Fibroblast of skin of left biceps (primary cell): Measurements from ENCODE around the gene LGALS3BP.

Source experiments
- DNase-seq, 2 experiments: peaks; one replicate each; pipeline ENCODE4 v3.0.0-alpha.2; 2013; ENCODE audit warnings: low read depth in 2 of 2

LGALS3BP gene

DNA sequence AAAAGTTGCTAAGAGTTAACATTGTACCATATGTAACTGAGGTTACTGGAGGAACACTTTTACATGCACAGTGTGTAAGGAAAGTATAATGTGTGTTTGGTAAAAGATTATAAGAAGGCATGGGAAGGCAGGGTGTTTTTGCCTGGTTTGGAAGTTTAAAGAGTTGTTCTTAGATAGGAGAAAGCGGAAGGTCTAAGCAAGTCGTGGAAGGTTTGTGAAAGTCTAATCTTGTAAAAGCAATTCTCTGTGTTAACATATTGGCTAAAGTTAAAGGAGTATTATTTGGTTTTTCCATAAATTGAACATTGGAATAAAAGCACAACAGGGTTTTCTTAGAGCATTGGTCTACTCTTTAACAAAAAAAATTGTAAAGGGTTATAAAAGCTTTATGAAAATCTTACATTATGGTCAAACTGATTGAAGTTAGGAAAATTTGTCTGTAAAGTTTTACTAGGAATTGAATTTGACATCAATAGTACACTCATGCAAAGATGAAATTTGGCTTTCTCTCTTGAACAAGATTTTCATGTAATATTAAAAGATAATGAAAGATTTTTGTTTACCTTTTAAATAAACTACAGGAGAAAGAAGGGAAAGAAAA, 34.5 kb upstream of the LGALS3BP start:
- DNase-seq: no peak

DNA sequence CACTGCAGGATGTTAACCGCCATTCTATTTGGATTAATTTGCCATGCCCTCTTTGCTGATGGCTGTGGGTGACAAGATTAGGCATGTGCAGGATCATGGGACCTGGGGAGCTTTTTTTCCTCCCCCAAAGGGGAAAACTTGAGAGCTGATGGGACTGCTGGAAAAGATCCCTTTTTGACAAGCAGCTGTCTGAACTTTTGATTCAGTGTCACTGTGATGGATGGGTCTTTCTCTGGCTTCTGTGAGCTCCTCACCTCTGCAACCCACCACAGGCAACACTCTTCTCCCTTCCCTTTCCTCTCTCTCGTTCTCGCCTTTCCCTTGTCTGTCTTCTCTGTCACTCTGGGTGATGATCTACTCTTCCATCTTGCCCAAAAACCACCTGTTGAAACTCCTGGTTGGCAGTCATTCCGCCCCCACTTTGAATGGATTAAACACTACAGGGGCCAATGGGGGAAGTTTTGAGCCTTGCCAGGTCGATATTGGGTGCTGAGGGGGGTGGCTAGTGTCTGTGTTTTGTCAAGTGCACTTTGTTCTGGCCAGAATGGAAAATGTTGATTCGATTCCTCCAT, 32.9 kb upstream of the LGALS3BP start:
- DNase-seq: no peak

DNA sequence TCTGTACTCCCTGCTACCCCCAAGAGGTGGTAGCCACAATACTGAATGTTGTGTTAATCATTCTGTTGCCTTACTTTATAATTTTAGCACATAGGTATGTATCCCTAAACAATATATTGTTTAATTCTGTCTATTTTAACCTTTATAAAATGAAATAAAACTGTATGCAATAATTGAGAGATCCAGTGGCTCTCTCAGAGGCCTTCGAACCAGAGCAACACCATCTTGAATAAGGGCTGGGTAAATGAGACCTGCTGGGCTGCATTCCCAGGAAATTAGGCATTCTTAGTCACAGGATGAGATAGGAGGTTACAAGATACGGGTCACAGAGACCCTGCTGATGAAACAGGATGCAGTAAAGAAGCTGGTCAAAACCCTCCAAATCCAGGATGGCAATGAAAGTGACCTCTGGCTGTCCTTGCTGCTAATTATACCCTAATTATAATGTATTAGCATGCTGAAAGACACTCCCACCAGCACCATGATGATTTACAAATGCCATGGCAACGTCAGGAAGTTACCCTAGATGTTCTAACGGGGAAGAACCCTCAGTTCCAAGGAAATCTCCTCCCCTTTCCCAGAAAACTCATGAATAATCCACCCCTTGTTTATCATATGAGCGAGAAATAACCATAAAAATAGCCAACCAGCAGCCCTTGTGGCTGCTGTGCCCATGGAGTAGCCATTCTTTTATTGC, 31.9 kb upstream of the LGALS3BP start:
- DNase-seq: no peak

DNA sequence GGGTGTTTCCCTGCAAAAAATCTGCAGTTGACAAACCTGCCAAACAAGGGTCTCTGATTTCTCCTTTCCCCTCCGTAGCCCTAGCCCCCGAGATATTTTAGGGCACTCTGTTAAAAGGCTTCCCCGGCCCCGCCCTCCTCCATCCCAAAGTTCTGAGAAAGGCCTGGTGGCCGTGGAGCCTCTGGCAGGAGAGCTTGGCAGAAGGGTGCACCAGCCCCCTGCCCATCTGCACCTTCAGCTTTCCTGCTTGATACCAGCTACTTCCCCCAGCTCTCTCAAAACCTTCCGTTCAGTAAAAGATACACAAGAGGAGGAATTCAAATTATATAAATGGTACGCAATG, 30.6 kb upstream of the LGALS3BP start:
- no peak for DNase-seq

DNA sequence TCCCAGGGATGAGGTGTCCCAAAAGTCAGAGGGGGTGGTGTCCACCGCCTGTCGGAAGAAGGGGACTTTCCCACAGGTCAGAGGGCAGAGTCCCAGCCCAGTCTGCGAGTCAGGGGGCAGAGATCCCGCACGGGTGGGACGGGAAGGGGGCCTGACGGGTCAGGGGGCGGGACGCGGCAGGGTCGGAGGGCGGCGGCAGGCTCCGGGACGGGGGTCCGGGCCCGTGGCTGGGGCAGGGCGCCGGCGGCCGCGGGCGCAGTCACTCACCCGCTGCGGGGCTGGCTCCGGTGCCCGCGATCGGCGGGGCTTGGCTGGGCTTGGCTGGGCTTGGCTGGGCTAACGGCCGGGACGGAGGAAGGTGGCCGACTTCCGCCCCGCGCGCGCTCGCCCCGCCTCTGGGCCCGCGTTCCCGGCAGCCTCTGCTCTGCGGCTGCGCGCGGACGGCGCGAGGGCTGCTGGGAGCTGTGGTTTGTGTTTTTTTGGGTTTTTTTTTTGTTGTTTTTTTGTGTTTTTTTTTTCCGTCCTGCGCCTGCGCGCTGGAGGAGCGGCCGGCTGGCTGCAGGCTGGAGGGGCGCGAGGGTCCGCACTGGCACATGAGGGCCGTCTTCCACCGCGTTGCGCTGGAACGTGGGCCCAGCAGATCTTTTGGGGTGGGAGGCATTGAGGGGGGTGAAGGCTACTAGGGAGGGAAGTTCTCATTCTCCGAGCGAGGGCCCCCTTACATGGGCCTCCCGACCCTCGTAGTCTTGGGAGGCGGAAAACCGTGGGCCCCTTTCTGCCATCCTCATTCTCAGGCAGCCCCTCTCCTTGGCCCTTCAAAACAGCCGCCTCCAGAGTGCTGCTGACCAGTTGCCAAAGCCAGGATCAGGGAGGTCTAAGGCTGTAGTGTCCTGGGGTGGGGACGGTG, 29.9 kb upstream of the LGALS3BP start, which contains the start of gene CANT1:
Gene CANT1, minus strand, starts transcription at position 368 of the 907 bp plus-strand sequence. CDS start 12,142 bp downstream, outside the sequence.
- peak; percentile 60 to 62 for DNase-seq

DNA sequence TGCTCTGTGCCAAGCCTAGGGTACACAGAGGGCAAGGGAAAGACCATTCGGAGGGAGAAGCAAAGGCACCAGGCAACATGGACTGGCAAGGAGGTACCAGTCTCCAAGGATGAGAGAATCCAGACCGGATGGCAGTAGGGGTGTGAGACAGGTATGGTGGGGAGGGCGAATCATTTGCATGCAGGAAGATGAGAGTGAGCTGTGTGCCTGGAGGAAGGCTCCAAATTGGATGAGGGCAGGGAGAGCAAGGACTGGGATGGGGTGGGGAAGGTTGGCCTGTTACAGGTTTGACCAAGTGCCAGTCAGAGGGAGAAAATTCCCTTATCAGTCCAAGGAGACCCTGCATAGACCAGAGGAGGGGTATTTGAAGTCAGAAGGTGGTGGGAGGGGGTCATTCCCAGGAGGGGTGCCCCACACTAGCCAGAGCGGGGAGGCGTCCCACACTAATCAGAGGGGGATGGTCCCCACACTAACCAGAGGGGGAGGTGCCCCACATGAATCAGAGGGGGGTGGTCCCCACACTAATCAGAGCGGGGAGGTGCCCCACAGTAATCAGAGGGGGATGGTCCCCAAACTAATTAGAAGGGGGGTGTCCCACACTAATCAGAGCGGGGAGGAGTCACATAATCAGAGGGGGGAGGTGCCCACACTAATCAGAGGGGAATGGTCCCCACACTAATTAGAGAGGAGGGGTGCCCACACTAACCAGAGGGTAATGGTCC, 29.1 kb upstream of the LGALS3BP start:
- DNase-seq: no peak

DNA sequence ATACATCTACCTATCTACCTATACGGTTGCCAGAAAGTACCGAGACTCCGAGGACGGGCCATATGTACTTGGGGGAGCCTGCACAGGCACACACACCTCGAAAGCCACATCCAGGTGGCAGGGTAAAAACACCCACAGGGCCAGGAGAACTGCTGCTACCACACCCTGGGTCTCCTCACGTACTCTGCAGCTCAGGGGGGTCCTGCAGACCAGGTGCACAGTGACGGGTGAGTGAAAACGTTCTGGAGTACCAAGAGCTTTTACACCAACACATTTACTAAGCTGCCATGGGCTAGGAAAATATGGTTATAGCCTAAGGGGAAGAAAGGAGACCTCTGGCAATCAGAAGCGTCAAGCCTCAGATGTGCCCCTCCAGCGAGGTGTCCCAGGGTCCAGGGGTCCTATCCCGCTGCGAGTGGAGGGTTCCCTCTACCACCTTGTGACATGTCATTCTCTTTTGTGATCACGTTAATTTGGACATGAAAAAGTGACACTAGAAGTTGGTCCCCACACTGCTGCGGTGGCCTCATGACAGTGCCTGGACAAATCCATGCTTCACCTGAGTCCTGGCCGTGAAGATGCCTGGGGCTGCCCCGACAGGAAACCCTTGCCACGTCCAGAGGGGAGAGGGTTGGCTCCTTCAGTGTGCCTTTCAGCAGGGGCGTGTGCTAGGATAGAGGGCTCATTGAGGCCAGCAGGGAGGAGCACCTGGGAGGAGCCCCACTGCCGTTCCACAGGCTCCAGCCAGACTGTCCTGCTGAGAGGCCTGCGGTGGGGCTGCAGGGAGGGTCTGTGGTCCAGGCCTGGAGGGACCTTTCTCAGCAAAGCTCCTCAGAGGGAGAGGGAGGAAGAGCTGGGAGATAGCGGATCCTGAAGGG, 28.0 kb upstream of the LGALS3BP start:
- DNase-seq: no peak

DNA sequence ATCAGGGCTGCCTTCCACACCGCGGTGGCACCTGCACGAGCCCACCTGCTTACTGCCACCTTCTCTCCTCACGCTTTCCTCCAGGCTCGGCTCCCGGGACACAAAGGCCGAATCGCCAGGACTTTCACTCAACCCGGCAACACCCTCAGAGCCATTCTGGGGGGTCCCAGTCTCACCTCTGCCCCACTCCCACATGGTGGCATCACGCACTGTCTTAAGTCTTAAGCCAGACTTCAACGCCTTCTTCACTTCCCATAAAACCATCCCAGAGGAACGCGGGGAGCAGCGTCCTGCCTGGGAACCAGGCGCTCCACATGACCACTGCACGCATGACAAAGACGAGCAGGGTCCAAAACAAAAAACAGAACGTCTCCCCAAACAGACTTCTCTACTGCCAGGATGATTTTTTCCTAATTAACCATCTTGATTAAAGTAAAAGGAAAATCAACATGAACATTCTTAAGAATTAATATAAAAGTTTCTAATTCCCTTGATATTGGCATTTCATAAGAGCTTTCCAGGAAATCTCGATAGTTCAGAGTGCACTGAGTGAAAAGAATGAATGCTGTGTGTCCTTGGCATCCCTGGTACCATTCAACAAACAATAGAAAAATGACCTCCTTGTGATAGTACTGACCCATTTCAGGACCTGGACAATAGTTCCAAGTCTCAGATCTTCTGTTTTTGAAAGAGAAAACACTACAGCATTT, 27.2 kb upstream of the LGALS3BP start:
- DNase-seq: no peak

DNA sequence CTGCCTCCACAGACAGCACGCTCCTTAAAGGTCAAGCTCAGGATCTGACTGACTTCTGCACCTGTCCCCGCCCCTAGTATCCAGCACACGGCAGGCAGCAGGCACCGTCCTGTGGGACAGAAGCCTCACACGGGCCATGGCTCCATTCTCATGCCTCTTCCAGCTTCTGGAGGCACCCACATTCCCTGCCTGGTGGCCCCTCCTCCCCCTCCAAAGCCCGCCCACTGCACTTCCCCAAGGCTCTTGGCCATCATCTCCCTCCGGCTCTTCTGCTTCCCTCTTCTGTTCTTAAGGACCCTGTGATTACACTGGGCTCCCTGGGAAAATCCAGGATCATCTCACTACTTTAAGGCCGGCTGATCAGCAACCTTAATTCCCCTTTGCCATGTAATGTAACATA, 26.3 kb upstream of the LGALS3BP start:
- DNase-seq: no peak

DNA sequence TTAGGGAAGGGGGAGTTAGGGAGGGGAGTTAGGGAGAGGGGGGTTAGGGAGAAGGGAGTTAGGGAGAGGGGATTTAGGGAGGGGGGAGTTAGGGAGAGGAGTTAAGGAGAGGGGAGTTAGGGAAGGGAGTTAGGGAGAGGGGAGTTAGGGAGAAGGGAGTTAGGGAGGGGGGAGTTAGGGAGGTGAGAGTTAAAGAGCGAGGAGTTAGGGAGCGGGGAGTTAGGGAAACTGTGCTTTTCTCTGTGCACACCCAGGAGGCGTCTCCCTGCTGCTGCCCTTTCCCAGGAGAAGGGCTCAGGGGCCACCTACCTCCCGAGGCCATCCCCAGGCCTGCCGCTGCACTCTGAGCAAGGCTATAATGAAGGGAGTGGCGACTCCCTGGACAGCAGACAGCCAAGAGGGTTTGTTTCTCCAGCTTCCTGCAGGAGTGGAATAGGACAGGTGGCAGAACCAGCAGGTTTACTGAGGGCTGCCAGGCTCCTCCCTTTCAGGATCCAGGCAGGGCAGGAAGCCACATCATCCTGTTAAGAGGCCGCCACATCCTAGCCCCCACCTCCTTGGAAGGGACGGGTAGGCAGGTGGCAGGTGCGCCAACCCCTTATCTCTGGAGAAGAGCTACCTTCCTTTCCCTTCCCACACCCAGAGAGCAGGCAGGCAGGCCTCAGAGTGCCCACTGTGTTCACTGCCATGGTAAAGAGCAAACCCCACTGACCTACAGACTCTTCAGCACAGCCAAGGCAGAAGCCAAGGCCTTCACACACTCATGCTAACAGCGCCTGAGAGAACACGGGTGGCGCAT, 25.5 kb upstream of the LGALS3BP start:
- no peak for DNase-seq

DNA sequence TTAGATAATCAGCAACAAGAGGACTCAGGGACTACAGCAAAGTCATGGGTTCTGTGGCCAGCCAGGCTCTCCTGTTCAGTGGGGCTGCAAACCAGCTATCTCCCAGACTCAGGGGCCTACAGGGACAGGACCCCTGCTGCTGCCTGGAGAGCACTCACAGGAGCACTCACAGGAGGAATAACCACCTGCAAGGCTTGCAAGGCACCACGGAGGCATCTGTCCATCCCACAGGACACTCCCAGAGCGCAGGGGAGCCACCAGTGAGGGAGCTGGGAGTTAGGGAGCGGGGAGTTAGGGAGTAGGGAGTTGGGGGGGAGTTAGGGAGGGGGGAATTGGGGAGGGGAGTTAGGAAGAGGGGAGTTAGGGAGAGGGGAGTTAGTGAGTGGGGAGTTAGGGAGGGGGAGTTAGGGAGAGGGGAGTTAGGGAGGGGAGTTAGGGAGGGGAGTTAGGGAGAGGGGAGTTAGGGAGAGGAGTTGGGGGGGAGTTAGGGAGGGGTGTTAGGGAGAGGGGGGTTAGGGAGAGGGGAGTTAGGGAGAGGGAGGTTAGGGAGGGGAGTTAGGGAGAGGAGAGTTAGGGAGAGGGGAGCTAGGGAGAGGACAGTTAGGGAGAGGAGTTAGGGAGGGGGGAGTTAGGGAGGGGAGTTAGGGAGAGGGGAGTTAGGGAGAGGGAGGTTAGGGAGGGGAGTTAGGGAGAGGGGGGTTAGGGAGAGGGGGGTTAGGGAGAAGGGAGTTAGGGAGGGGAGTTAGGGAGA, 24.1 kb upstream of the LGALS3BP start:
- DNase-seq: no peak

DNA sequence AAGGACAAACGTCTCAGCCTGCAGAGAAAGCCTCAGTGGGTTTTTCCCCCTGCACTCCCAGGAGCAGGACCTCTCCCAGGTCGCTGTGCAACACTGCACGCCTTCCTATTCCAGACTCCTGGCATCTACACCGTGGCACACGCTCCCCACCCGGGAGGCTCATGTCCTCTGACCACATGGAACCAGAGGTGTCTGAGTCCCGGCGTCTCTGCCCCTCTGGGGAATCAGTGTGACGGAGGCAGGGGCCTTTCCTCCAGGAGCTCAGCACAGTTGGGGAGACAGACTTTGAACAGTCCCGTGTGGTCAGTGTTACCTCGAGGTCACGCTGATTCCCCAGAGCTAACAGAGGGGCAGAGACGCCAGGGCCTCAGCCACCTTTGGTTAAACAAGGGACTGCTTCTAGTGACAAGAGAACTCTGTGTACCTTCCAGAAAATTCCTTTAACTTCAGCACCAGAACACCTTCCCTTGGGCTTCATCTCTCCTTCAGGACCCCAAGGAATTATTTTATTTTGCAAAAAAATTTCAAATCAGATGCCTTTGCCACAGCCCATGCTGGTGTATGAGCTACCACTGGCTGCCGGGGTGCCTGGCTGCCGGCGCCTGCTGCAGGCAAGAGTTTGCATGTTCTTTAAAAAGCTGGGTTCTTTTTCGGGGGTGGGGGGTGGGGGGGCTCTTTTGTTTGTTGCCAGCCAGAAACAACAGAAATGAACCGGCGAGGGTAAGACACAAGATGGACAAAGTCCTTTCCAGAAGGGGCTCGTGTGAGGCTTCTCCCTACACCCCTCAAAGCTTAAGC, 23.3 kb upstream of the LGALS3BP start:
- no peak for DNase-seq

DNA sequence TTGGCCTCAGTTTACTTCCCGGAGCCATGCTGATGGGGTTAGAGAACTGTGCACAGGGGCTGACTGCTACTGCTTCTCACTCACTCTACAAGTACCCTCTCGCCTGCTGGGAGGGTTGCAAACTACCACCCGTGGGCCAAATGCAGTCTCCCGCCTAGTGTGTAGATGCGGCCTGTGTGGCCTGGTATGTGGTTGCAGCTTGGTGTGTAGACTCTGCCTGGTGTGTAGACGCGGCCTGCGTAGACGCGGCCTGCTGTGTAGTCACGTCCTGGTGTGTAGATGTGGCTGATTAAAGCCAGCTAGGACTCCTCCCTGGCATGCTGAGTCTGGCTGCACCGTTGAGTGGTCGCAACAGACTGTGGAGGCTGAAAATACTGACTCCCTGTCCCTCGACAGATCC, 22.6 kb upstream of the LGALS3BP start:
- no peak for DNase-seq

DNA sequence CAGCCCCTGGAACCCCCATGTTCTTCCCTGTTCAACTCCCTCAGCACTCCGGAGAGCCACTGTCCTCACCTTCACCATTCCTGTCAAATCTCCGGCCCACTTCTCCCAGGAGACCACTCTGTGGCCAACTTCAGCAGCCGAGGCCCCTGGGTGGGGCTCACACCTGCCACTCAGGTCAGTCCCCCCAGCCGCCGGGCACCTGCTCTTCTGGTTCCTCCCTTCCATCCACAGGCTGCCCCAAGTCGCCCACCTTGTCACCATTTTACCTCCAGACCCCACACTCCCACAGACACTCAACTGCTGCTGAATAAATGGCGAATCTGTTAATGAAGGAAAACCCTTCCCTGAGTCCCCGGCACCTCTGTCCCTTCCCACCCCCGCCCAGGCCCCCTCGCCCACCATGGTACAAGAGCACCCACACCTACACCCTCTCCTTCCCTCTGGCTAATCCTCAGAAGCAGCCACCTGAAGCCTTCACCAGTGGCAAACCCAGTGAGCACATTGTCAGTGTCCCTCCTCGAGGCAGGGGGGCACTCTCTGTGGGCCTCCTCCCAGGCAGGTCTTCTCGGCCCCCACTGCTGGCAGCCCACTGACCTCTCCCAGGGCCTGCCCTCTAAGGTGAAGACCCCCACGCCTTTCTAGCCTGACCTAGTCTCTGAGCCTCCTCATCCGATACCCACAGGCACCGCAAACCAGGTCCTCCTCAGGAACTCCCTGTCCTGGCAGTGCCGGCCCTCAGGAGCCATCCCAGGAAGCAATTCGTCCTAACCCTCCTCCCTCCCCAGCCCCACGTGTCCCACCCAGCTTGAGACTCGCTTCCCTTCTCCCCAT, 21.7 kb upstream of the LGALS3BP start:
- DNase-seq: no peak

DNA sequence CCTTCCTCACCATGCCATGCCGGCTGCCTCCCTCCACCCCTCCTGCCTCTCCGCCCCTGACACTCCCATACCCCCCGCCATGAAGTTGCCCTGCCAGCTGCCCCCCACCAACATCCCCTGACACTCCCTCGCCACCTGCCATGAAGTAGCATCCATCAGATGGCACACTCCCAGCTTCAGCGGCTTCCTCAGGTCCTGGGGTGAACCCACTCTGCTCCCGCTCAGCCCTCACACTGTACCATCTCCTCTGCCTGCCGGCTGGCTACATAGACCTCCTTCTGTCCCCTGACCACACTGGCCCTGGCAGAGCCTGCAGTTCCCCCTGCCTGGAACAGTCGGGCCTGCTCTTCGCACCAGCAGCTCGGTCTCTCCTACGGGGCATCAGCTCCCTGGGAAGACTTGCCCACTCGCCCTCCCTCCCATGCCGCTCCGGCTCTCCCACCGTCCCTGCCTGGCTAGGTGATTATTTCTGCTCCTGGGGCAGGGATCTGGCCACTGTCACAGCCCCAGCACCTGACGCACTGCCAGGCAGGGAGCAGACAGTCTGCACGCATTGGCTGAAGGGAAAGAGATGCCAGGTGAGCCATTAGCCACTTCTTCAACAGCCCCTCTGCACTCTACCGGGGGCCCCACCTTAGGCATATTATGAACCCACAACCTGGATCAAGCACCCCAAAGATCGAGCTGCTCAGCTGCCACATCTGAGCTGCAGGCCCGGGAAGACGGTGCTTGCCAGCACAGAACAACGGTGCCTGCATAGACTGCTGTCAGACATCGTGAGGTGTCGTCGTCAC, 20.9 kb upstream of the LGALS3BP start:
- DNase-seq: no peak

DNA sequence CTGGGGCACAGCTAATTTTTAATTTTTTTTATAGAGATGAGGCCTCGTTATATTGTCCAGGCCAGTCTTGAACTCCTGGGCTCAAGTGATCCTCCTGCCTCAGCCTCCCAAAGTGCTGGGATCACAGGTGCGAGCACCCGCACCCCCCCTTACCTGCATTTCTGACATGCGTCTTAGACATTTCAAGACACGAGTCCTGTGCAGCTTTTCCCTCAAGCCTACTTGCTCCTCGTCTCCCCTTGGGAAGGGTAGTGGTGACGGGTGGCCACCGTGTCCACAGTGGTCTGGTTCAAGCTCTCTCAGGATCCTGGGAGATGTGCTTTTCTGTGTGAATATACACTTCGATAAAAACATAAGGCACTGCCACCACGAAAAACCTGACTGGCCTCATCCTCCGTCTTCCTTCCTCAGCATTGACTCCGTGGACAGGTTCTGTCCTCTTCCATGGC, 20.2 kb upstream of the LGALS3BP start:
- no peak for DNase-seq
